HG03159 (cell line): ENCODE results near the gene SOX18.
"Not testable (repeated sequence)": the region's sequence is repeated elsewhere in the genome, so short reads cannot be mapped to it uniquely, and the experiment has no call there.

Experiments used
- ATAC-seq: cut with Tn5 transposase; IDR thresholded peaks from one replicate; pipeline ENCODE4 v1.9.1; 2021; ENCODE audit warnings: mild to moderate bottlenecking, moderate library complexity; ENCODE audit not compliant: unreplicated experiment

Gene SOX18

DNA sequence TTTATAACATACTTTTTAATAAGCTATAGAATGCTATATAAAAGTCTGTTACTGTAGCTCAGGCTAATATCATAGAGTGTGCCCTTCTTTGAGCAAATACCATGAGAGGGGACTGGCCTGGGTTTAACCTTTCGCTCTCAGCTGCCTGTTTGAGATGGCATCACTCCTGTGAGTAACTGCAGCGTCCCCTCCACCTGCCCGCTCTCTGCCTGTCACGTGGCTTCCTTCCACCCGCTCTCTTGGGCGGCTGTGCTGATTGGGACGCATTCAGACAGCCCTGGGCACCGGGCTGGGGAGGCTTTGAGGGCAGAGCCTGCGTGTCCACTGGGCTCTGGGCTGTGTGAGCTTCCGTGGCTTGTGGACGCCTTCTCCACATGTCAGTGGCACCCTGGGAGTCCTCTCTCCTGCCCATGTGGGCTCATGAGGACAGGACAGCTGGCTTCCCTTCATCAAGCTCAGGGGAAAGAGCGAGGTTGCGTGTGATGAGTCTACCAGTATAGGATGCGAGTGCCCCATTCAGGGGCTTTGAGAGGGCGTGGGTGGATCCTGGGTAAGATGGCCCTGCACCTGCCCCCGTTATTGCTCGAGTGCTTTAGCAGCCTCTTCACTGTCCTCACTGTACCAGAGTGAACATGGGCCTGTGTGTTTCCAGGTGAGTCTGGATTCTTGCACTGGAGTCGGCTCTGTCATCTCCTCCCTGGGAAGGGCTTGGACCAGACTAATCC, 24.2 kb downstream of the SOX18 start:
- ATAC-seq = no peak

DNA sequence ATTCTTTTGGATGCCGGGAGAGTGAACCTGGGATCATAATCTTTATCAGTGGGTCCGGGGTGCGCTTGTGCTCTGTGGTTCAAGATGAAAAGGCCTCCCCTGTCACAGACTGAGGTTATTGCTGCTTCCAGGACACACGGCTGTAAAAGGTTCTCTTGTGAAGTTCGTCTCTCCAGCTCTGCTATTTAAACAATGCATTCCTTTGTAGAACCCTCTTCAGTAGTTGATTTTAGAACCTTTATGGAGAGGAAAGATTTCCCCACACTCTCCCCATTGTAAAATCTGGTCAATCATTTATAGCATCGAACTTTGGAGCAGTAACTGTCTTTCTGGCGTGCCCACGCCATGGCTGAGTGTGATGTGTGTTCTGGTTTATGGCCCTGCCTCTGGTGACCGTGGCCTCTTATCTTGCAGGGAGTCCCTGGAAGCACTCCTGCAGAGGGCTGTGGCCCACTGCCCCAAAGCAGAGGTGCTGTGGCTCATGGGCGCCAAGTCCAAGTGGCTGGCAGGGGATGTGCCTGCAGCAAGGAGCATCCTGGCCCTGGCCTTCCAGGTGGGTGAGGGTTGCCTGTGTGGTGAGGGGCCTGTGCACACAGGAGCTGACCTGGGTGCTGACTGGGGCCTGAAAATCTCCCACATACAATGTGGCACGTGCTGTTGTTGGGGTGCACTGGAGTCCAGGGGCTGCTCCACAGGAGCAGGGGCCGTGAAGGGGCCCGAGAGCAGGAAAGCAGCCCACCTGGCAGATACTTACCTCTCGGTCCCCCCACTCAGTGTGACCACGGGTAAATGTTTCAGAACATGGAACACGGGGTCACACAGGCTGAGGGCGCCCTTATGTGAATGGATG, 25.1 kb downstream of the SOX18 start:
- ATAC-seq = no peak

DNA sequence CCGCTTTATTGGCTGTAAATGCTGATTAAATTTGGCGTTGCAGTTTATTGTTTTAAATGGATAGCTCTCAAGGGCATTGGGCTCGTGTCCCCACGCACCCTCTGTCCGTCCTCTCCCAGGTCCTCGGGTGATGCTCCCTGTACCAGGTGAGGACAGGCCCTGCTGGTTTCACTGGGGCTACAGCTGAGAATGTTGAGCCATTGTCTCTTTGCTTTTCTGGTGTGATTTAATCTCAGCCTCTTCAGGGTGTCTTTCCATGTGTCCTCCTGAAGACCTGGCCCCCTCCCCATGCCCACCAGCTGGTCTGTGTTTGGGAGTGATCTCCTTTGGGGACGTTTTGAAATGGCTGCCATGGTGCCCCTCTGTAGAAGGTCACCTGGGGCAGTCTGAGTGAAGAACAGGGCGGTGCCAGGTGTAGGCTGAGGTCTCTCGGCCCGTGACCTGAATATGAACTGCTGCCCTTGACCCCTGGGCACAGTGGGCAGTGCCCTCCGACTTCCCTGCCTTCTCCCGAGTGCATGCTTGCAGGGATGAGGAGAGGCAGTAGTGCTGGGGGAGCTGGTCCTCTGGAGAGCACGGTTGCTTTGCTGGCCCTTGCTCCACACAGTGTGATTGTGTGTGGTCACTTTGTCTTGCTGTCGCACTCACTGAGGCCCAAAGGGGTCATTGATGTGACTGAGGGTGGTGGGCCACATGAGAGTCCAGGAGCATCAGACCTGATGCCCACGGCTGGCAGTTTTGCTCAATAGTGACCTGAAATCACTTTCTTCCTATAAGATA, 25.9 kb downstream of the SOX18 start:
- no peak for ATAC-seq

DNA sequence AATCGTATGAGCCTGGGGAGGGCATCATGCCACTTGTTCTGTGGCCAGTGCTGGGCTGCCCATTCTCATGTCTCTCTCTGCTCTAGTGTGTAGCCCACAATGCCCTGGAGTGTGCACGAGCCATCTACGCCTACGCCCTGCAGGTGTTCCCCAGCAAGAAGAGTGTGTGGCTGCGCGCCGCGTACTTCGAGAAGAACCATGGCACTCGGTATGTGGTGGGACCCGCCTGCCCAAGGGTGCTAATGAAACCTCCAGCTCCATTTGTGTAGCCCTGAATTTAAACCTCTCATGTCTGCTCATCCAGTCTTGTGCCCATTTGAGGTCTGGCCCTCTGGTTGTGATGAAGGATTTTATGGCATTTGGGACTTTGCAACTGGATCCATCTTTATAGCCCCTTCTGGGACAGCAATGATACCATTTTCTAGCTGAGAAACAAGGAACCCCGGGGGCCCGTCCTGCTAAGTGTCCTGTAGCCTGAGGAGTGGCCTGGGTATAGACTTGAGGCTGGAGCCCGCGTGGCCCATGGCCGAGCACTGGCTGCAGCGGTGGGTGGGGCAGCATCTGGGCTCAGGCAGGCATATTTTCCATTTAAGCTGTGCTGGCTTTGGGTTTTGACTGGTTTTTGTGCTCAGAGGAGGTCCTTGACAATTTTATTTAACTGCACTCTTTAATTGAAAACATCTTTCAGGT, 26.6 kb downstream of the SOX18 start:
- ATAC-seq = no peak

DNA sequence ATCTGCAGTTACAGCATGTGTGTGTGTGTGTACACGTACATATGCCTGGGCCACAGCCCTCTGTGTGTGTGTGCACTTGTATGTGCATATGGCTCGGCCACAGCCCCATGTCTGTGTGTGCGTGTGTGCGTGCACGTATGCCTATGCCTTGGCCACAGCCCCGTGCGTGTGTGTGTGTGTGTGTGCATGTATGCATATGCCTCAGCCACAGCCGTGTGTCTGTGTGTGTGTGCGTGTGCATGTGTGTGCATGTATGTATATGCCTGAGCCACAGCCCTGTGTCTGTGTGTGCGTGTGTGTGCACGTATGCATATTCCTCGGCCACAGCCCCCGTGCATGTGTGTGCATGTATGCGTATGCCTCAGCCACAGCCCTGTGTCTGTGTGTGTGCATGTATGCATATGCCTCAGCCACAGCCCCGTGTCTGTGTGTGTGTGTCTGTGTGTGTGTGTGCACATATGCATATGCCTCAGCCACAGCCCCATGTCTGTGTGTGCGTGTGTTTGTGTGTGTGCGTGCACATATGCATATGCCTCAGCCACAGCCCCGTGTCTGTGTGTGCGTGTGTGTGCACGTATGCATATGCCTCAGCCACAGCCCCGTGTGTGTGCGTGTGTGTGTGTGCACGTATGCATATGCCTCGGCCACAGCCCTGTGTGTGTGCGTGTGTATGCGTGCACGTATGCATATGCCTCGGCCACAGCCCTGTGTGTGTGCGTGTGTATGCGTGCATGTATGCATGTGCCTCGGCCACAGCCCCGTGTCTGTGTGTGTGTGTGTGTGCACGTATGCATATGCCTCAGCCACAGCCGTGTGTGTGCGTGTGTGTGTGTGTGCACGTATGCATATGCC, 28.1 kb downstream of the SOX18 start:
- no peak for ATAC-seq

DNA sequence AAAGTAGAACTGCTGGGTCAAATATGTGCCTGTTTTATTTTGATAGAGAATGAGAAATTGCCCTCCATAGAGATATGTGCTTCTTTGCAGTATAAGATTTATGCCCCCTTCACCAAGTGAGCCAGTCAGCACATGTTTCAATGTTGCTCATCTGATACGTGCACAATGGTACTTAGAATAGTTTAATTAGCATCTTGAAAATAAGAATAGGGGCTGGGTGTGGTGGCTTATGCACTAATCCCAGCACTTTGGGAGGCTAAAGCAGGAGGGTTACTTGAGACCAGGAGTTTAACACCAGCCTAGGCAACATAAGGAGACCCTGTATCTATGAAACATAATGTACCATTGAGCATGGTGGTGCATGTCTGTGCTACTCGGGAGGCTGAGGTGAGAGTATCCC, 33.8 kb downstream of the SOX18 start:
- ATAC-seq = no peak

DNA sequence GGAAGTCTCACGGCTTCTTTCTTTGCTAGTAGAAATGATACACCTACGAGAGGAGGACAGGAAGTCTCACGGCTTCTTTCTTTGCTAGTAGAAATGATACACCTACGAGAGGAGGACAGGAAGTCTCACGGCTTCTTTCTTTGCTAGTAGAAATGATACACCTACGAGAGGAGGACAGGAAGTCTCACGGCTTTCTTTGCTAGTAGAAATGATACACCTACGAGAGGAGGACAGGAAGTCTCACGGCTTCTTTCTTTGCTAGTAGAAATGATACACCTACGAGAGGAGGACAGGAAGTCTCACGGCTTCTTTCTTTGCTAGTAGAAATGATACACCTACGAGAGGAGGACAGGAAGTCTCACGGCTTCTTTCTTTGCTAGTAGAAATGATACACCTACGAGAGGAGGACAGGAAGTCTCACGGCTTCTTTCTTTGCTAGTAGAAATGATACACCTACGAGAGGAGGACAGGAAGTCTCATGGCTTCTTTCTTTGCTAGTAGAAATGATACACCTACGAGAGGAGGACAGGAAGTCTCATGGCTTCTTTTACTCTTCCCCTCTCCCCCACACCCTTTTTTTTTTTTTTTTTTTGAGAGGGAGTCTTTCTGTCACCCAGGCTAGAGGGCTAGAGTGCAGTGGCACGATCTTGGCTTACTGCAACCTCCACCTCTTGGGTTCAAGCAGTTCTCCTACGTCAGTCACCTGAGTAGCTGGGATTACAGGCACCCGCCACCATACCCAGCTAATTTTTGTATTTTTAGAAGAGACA, 36.9 kb downstream of the SOX18 start:
- ATAC-seq = not testable (repeated sequence)

DNA sequence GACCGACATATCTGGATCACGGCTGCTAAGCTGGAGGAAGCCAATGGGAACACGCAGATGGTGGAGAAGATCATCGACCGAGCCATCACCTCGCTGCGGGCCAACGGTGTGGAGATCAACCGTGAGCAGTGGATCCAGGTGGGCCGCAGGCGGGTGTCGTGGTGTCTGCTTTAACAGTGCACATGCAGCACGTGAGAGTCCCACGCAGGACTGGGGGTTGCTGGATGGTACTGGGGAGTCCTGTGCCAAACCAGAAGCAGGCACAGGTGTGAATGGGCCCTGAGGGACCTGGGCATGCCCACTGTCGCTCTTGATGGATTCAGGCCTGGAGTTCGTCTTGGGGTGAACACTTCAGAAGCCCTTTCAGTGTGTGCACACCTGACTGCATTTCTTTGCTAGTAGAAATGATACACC, 38.1 kb downstream of the SOX18 start:
- ATAC-seq = no peak

DNA sequence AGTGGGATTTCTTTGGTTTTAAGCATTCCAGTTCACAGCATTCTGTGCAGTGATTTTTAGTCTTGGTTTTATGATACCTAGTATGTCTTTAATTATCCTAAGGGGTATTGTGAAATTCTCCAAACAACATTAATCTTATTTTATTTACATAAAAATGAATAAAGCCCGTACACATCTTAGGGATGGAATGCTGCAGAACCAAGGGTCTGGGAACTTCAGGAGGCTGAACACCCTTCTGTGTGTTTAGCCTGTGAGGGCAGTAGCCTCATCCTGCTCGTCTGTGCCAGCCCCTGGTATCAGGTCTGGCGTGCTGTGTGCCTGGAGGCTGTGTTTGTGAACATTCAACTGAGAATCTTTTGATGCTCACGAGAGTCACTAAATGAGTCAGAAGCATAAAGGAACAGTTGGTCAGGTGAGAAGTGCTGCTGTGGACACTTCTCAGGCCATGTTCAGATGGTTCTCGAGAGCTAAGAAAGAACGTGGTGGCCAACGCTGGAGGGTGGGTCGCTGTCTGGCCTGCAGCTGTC, 38.7 kb downstream of the SOX18 start:
- ATAC-seq = no peak

DNA sequence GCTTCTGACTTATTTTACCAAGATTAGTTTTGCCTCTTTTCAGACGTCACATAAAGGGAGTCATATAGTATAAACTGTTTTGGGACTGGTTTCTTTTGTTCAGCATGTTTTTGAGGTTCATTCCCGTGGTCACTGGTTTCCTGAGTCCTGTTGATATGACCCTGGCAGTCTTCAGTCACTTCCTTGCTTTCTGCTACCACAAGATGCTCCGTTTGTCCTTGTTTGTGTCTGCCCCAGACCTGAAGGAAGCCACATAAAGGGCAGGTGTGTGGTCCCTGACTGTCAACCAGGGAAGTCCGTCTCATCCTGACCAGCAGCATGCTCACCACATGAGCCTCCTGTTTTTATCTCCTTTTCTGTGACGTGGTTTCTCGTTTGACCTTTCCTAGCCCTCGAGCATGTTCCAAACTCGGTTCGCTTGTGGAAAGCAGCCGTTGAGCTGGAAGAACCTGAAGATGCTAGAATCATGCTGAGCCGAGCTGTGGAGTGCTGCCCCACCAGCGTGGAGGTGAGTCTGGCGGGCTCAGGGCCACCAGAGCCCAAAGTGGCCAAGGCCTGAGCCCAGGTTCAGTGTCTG, 39.5 kb downstream of the SOX18 start:
- no peak for ATAC-seq

DNA sequence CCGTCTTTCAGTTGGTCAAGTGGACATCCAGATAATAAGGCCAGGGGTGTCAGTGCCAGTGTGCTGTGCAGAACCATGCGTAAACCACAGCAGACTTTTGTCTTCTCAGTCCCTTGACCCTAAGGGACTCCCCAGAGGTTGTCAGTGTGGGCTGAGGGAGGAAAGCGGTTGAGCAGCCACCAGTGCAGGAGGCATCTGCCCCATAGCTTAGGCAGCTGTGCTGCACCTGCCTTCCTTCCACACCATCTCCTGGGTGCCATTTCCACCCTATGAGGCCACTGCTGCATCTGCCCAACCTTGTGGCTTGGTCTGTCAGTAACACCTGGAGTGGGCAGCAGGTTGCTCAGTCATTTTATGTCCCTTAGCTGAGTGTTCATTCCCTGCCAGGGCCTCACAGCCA, 42.5 kb downstream of the SOX18 start:
- ATAC-seq = no peak

DNA sequence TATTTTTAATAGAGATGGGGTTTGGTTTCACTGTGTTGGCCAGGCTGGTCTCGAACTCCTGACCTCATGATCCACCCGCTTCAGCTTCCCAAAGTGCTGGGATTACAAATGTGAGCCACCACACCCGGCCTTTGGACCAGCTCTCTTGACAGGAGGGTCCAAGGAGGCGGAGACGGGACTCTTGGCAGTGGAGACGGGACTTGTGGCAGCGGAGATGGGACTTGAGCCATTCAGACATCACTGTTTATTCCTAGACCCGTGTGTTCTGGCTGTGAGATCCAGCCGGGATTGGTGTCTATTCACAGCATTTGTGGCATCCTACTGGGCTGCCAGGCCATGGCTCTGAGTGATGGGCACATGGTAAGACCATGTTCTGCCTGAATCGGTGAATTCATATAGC, 42.9 kb downstream of the SOX18 start:
- no peak for ATAC-seq

DNA sequence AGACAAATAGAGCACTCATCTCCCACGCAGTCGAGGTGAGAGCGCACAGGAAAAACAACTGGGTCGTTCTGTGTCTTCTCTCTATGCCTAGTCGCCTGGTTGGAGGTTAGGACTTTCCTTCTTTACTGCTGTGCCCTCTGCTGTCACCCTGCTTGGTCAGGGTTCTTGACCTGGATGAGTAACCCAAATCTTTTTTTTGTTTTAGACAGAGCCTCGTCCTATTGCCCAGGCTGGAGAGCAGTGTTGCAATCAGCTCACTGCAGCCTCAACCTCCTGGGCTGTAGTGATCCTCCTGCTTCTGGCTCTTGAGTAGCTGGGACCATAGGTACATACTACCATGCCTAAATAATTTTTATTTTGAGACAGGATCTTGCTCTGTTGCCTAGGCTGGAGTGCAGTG, 44.0 kb downstream of the SOX18 start:
- ATAC-seq = no peak

DNA sequence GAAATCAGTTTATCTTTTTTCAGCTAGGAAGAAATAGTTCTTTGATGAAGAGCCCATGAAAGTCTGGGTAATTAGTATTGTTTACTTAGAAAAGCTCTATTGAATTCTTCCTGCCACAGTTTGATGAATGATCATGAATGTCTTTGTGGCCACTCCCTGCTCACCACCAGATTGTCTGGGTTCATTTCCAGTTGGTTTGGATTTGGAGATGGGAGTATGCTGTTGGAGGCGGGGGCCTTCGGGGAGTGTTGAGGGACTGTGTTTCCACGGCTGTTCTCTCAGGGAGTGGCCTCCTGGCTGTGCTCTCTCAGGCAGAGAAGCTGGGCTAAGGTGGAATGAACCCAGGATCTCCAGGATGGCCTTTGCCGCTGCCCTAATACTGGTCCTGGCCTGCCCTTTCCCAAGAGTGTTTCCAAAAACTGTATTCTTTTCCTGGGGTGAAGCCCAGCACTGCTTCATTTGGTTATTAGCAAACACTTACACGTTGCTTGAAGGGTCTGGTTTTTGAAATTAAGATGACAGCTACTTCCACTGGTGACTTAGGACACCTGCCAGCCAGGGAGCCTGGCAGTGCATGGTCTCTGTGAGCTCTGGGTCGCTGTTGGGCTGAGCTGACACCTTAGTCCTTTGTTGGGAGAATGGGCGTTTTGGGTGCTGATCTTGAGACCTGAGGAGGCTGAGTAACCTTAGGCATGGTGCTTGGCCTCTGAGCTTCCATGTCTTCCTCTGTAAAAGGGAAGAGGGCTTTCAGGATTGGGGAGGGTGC, 45.3 kb downstream of the SOX18 start:
- no peak for ATAC-seq

DNA sequence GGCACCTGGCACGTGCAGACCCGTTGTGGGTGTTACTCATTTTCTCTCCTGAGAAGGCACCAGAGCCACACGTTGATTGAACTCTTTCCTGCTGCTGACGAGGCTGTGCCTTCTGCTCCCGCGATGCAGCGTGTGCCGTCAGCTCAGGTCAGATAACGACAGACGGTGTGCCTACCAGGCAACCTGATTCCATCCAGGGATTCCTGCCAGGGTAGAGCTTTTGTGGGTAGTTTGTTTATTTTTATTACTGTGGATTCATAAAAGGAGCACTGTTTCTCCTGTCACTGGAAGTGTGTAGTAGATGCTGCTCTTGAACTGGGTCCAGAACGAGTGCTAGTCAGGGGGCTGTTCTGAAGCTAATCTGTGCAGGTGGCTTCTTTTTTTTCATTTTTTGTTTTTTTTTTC, 47.8 kb downstream of the SOX18 start:
- no peak for ATAC-seq

DNA sequence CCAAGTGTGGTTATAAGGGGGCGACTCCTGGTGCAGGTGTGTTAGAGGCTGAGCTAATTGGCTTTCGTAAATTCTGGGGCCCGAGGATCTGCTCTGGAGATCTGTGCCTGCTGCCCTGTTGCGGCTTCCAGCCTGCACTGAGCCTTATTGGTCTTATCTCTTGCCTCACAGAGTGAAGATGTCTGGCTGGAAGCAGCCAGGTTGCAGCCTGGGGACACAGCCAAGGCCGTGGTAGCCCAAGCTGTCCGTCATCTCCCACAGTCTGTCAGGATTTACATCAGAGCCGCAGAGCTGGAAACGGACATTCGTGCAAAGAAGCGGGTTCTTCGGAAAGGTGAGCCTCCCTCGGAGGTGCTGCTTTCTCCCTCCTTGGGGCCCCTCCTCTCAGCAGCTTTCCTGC, 48.5 kb downstream of the SOX18 start:
- ATAC-seq = no peak
